ENCODE data around the gene TRAF1.

Gene TRAF1

GRCh38 chr9:120965344-120966012 lies 38.9 kb upstream of the TRAF1 start:
- TF ChIP-seq MAX (IDR thresholded peaks at IDR 0.05; ENCODE audit: low read depth, low read length) (no peak), POLR2A (IDR thresholded peaks at IDR 0.05; ENCODE audit: extremely low read depth, insufficient read length) (no peak), MYC (IDR thresholded peaks at IDR 0.05; ENCODE audit: low read depth, low read length) (no peak), CTCF (IDR thresholded peaks at IDR 0.05; ENCODE audit: low read depth, low read length) (no peak)
- no peak overlapping the region for H3K4me3 ChIP-seq (ENCODE audit: low read depth, low read length)
- DNase-seq (ENCODE audit: low read depth) = no peak

GRCh38 chr9:120961936-120962335 lies 35.3 kb upstream of the TRAF1 start:
- TF ChIP-seq MYC (IDR thresholded peaks at IDR 0.05; ENCODE audit: low read depth, low read length) (no peak), MAX (IDR thresholded peaks at IDR 0.05; ENCODE audit: low read depth, low read length) (no peak), POLR2A (IDR thresholded peaks at IDR 0.05; ENCODE audit: extremely low read depth, insufficient read length) (no peak), CTCF (IDR thresholded peaks at IDR 0.05; ENCODE audit: low read depth, low read length) (no peak)
- no peak overlapping the region for H3K4me3 ChIP-seq (ENCODE audit: low read depth, low read length)

GRCh38 chr9:120960001-120960400 lies 33.4 kb upstream of the TRAF1 start:
- no peak overlapping the region for H3K4me3 ChIP-seq (ENCODE audit: low read depth, low read length)
- DNase-seq (ENCODE audit: low read depth) = no peak
- TF ChIP-seq MYC (IDR thresholded peaks at IDR 0.05; ENCODE audit: low read depth, low read length) (no peak), MAX (IDR thresholded peaks at IDR 0.05; ENCODE audit: low read depth, low read length) (no peak), POLR2A (IDR thresholded peaks at IDR 0.05; ENCODE audit: extremely low read depth, insufficient read length) (no peak), CTCF (IDR thresholded peaks at IDR 0.05; ENCODE audit: low read depth, low read length) (no peak)

More at GRCh38 chr9:120961936-120962335, 35.3 kb upstream of the TRAF1 start:
- no peak for DNase-seq (ENCODE audit: low read depth)

- H3K4me3 ChIP-seq (ENCODE audit: low read depth, low read length) = no peak overlapping the region
- no peak for DNase-seq (ENCODE audit: low read depth)
- TF ChIP-seq POLR2A (IDR thresholded peaks at IDR 0.05; ENCODE audit: extremely low read depth, insufficient read length) = no peak
Measured at GRCh38 chr9:120956862-120957261, 30.3 kb upstream of the TRAF1 start.

- no peak overlapping the region for H3K4me3 ChIP-seq (ENCODE audit: low read depth, low read length)
- DNase-seq (ENCODE audit: low read depth) = no peak
- TF ChIP-seq POLR2A (IDR thresholded peaks at IDR 0.05; ENCODE audit: extremely low read depth, insufficient read length) = no peak
- no peak for TF ChIP-seq MYC (IDR thresholded peaks at IDR 0.05; ENCODE audit: low read depth, low read length)
- no peak for TF ChIP-seq CTCF (IDR thresholded peaks at IDR 0.05; ENCODE audit: low read depth, low read length)
- TF ChIP-seq MAX (IDR thresholded peaks at IDR 0.05; ENCODE audit: low read depth, low read length) = no peak
Measured at GRCh38 chr9:120951960-120952618, 25.5 kb upstream of the TRAF1 start.

Data from NB4 (cell line).